ENCODE results near the gene SLC25A39.
"Not testable (repeated sequence)": the region's sequence is repeated elsewhere in the genome, so short reads cannot be mapped to it uniquely, and the experiment has no call there.

The SLC25A39 gene

DNA sequence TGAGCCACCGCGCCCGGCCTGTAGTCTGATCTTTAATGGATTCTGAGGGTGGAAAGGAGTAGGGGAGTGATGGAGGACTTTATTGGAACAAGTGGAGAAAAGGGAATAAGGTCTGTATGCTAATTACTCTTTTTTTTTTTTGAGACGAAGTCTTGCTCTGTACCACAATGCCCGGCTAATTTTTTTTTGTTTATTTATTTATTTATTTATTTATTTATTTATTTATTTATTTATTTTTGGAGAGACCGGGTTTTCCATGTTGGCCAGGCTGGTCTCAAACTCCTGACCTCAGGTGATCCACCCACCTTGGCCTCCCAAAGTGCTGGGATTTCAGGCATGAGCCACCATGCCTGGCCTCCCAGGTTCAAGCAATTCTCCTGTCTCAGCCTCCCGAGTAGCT lies 4.9 kb upstream of the SLC25A39 start:
- H3K27me3 ChIP-seq (ENCODE audit: insufficient read depth, low read length); H4K12ac ChIP-seq (ENCODE audit: low read depth, low read length); H2AFZ ChIP-seq (ENCODE audit: insufficient read depth, low read length, poor library complexity); H2BK5ac ChIP-seq (ENCODE audit: low read depth, low read length, poor library complexity); H3K18ac ChIP-seq (ENCODE audit: low read length); H3K4me1 ChIP-seq (ENCODE audit: control insufficient read depth in 1 of 2, insufficient read depth in 2 of 2, low read length in 2 of 2); H2AK5ac ChIP-seq (ENCODE audit: low read length); H2BK12ac ChIP-seq (ENCODE audit: low read length); H2BK120ac ChIP-seq (ENCODE audit: insufficient read depth, low read length, poor library complexity); DNase-seq; H3K79me2 ChIP-seq (ENCODE audit: control insufficient read depth, insufficient read depth, low read length, poor library complexity); H3K4me3 ChIP-seq (ENCODE audit: low read depth, low read length); H3K23ac ChIP-seq (ENCODE audit: low read length); H3K4ac ChIP-seq (ENCODE audit: low read depth, low read length); H4K91ac ChIP-seq (ENCODE audit: low read depth, low read length); H3K79me1 ChIP-seq (ENCODE audit: low read length); H4K8ac ChIP-seq (ENCODE audit: low read depth, low read length); H3K36me3 ChIP-seq (ENCODE audit: control insufficient read depth in 1 of 2, insufficient read depth in 2 of 2, low read length in 2 of 2); H3K27ac ChIP-seq (ENCODE audit: low read depth, low read length); H3K4me2 ChIP-seq (ENCODE audit: low read length); H3K9me3 ChIP-seq (ENCODE audit: insufficient read depth, low read depth, low read length); H3K9ac ChIP-seq (ENCODE audit: low read length); H3K14ac ChIP-seq (ENCODE audit: low read length): not testable (repeated sequence)
- WGBS (ENCODE audit: extremely low coverage, insufficient coverage, insufficient read length): no CpG with 5 or more reads among the region's 7 CpGs

DNA sequence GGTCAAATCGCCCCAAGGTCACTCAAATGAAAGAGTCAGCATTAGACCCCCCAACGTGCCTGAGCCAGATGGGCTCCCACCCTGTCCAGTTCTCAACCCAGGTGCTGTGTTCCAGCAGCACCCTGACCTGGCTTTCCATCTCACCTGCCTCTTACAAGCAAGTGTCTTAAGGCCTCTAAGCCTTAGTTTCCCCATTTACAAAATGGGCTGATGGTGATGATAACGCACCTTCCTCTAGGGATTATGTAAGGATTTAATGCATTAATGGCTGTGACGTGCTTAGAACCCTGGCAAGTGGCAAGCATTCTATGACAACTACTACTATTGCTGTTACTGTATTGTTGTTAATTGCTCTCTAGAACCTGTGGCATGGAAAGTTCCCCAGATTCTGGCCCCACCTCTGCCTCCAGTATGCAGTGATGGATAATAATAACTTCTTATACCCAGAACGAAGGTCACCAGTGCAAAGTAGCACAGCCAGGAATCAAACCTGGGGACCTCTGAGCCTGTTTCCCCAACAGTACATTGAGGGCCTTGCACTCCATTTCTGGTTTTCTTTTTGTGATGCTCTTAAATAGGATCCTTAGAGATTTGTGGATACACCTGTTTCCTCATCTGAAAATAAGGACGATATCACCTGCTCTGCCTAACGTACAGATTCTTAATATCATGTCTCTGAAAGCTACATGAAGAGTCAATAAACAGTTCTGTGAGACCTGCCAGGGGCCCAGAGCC lies 3.3 kb upstream of the SLC25A39 start:
- Histone ChIP-seq H3K18ac (ENCODE audit: low read length) (no peak overlapping the region), H3K27ac (ENCODE audit: low read depth, low read length) (no peak overlapping the region), H2BK5ac (ENCODE audit: low read depth, low read length, poor library complexity) (no peak overlapping the region), H2BK12ac (ENCODE audit: low read length) (no peak overlapping the region), H3K27me3 (ENCODE audit: insufficient read depth, low read length) (no peaks in the 10 kb centered on the region), H3K79me1 (ENCODE audit: low read length) (peaks cover 11% of the 10 kb centered on the region), H4K12ac (ENCODE audit: low read depth, low read length) (no peak overlapping the region), H2AFZ (ENCODE audit: insufficient read depth, low read length, poor library complexity) (no peak overlapping the region), H3K36me3 (ENCODE audit: control insufficient read depth in 1 of 2, insufficient read depth in 2 of 2, low read length in 2 of 2) (no peaks in the 10 kb centered on the region), H3K4ac (ENCODE audit: low read depth, low read length) (no peak overlapping the region), H3K9ac (ENCODE audit: low read length) (no peak overlapping the region), H3K4me1 (ENCODE audit: control insufficient read depth in 1 of 2, insufficient read depth in 2 of 2, low read length in 2 of 2) (peaks cover 4 to 12% of the 10 kb centered on the region in 2 experiments), H4K8ac (ENCODE audit: low read depth, low read length) (no peak overlapping the region), H3K4me2 (ENCODE audit: low read length) (no peak overlapping the region), H3K4me3 (ENCODE audit: low read depth, low read length) (no peak overlapping the region), H3K79me2 (ENCODE audit: control insufficient read depth, insufficient read depth, low read length, poor library complexity) (peaks cover 11% of the 10 kb centered on the region), H3K23ac (ENCODE audit: low read length) (no peak overlapping the region), H2BK120ac (ENCODE audit: insufficient read depth, low read length, poor library complexity) (no peak overlapping the region), H4K91ac (ENCODE audit: low read depth, low read length) (no peak overlapping the region), H2AK5ac (ENCODE audit: low read length) (no peak overlapping the region), H3K9me3 (ENCODE audit: insufficient read depth, low read depth, low read length) (peaks cover 2% of the 10 kb centered on the region), H3K14ac (ENCODE audit: low read length) (no peak overlapping the region)
- DNase-seq: no peak
- no CpG with 5 or more reads among the region's 7 CpGs for WGBS (ENCODE audit: extremely low coverage, insufficient coverage, insufficient read length)

- H4K8ac ChIP-seq (ENCODE audit: low read depth, low read length): peak overlapping the region; percentile 8
- no peak overlapping the region for H4K12ac ChIP-seq (ENCODE audit: low read depth, low read length)
- H3K79me1 ChIP-seq (ENCODE audit: low read length): peaks cover 11% of the 10 kb centered on the region
- H3K23ac ChIP-seq (ENCODE audit: low read length): no peak overlapping the region
- peaks cover 11% of the 10 kb centered on the region for H3K79me2 ChIP-seq (ENCODE audit: control insufficient read depth, insufficient read depth, low read length, poor library complexity)
- no peak overlapping the region for H3K27ac ChIP-seq (ENCODE audit: low read depth, low read length)
- peaks cover 2% of the 10 kb centered on the region for H3K9me3 ChIP-seq (ENCODE audit: insufficient read depth, low read depth, low read length)
- no peak overlapping the region for H3K4me2 ChIP-seq (ENCODE audit: low read length)
- H3K27me3 ChIP-seq (ENCODE audit: insufficient read depth, low read length): no peaks in the 10 kb centered on the region
- H2AK5ac ChIP-seq (ENCODE audit: low read length): no peak overlapping the region
- no peak overlapping the region for H2AFZ ChIP-seq (ENCODE audit: insufficient read depth, low read length, poor library complexity)
- H2BK120ac ChIP-seq (ENCODE audit: insufficient read depth, low read length, poor library complexity): no peak overlapping the region
- H3K9ac ChIP-seq (ENCODE audit: low read length): no peak overlapping the region
- H3K36me3 ChIP-seq (ENCODE audit: control insufficient read depth in 1 of 2, insufficient read depth in 2 of 2, low read length in 2 of 2): peaks cover 6 to 7% of the 10 kb centered on the region in 2 experiments
- DNase-seq: peak; percentile 96
- peaks cover 4 to 12% of the 10 kb centered on the region in 2 experiments for H3K4me1 ChIP-seq (ENCODE audit: control insufficient read depth in 1 of 2, insufficient read depth in 2 of 2, low read length in 2 of 2)
- H4K91ac ChIP-seq (ENCODE audit: low read depth, low read length): no peak overlapping the region
- no peak overlapping the region for H2BK12ac ChIP-seq (ENCODE audit: low read length)
- no peak overlapping the region for H3K14ac ChIP-seq (ENCODE audit: low read length)
- no peak overlapping the region for H2BK5ac ChIP-seq (ENCODE audit: low read depth, low read length, poor library complexity)
- no CpG with 5 or more reads among the region's 31 CpGs for WGBS (ENCODE audit: extremely low coverage, insufficient coverage, insufficient read length)
- H3K4ac ChIP-seq (ENCODE audit: low read depth, low read length): no peak overlapping the region
- H3K4me3 ChIP-seq (ENCODE audit: low read depth, low read length): no peak overlapping the region
- H3K18ac ChIP-seq (ENCODE audit: low read length): no peak overlapping the region
These were observed 2.3 kb upstream of the SLC25A39 start for GRCh38 chr17:44326861-44327444.

- H2BK120ac ChIP-seq (ENCODE audit: insufficient read depth, low read length, poor library complexity): peak overlapping the region; percentile 16
- peak; percentile 33 to 53 for DNase-seq
- peak overlapping the region; percentile 83 for H3K9ac ChIP-seq (ENCODE audit: low read length)
- peak overlapping the region; percentile 7 for H3K14ac ChIP-seq (ENCODE audit: low read length)
- H3K27me3 ChIP-seq (ENCODE audit: insufficient read depth, low read length): no peaks in the 10 kb centered on the region
- H3K4ac ChIP-seq (ENCODE audit: low read depth, low read length): peak overlapping the region; percentile 70
- H3K27ac ChIP-seq (ENCODE audit: low read depth, low read length): no peak overlapping the region
- peaks cover 31 to 33% of the 10 kb centered on the region in 2 experiments for H3K36me3 ChIP-seq (ENCODE audit: control insufficient read depth in 1 of 2, insufficient read depth in 2 of 2, low read length in 2 of 2)
- H2BK5ac ChIP-seq (ENCODE audit: low read depth, low read length, poor library complexity): peak overlapping the region; percentile 27
- peaks cover 4 to 12% of the 10 kb centered on the region in 2 experiments for H3K4me1 ChIP-seq (ENCODE audit: control insufficient read depth in 1 of 2, insufficient read depth in 2 of 2, low read length in 2 of 2)
- peak overlapping the region; percentile 67 for H4K12ac ChIP-seq (ENCODE audit: low read depth, low read length)
- H3K79me1 ChIP-seq (ENCODE audit: low read length): peaks cover 11% of the 10 kb centered on the region
- H2AFZ ChIP-seq (ENCODE audit: insufficient read depth, low read length, poor library complexity): no peak overlapping the region
- H3K9me3 ChIP-seq (ENCODE audit: insufficient read depth, low read depth, low read length): peaks cover 2% of the 10 kb centered on the region
- peak overlapping the region; percentile 34 for H3K23ac ChIP-seq (ENCODE audit: low read length)
- H2AK5ac ChIP-seq (ENCODE audit: low read length): peak overlapping the region; percentile 1
- H2BK12ac ChIP-seq (ENCODE audit: low read length): no peak overlapping the region
- H4K91ac ChIP-seq (ENCODE audit: low read depth, low read length): peak overlapping the region; percentile 67
- H3K18ac ChIP-seq (ENCODE audit: low read length): peak overlapping the region; percentile 68
- peaks cover 11% of the 10 kb centered on the region for H3K79me2 ChIP-seq (ENCODE audit: control insufficient read depth, insufficient read depth, low read length, poor library complexity)
- H4K8ac ChIP-seq (ENCODE audit: low read depth, low read length): peak overlapping the region; percentile 59
- WGBS (ENCODE audit: extremely low coverage, insufficient coverage, insufficient read length): no CpG with 5 or more reads among the region's 38 CpGs
- peak overlapping the region; percentile 97 for H3K4me3 ChIP-seq (ENCODE audit: low read depth, low read length)
- peak overlapping the region; percentile 74 for H3K4me2 ChIP-seq (ENCODE audit: low read length)
These were observed 492 bp downstream of the SLC25A39 start for GRCh38 chr17:44324092-44324570.
